Heart left ventricle (tissue), 16 donors: ENCODE data around the gene CIDEC. TPM values are rescaled to one million over a fixed set of nuclear protein-coding genes. Genes with fewer than 3 reads are reported as not detected.

Experiments
- ATAC-seq, 4 donors: fragments of 200-7000 bp; cut with Tn5 transposase; one replicate each; pipeline ENCODE4 v1.9.1; 2020 to 2022; ENCODE audit warnings: moderate library complexity in 4 of 4, mild to moderate bottlenecking in 3 of 4, moderate number of reproducible peaks in 1 of 4
- DNase-seq, 5 donors: peaks; one replicate each; pipeline ENCODE4 v3.0.0-alpha.2; 2020
- H3K27ac ChIP-seq, 12 donors: fragments of 200-600 bp; sonication (generic) in 4 of 12; one replicate each; pipeline versions ENCODE4 v1.5.0 to v1.8.0; 2016 to 2022; ENCODE audit warnings: mild to moderate bottlenecking in 2 of 12
- H3K27me3 ChIP-seq, 9 donors: fragments of 200-600 bp; sonication (generic) in 2 of 9; one replicate each; pipeline versions ENCODE4 v1.5.1 to v1.8.0; 2016 to 2022; ENCODE audit warnings: mild to moderate bottlenecking in 3 of 9
- H3K36me3 ChIP-seq, 9 donors: fragments of 200-600 bp; sonication (generic) in 2 of 9; one replicate each; pipeline versions ENCODE4 v1.5.0 to v1.8.0; 2018 to 2022; ENCODE audit warnings: mild to moderate bottlenecking in 2 of 9
- H3K4me1 ChIP-seq, 12 donors: fragments of 200-600 bp; sonication (generic) in 4 of 12; one replicate each; pipeline versions ENCODE4 v1.5.0 to v1.8.0; 2016 to 2022; ENCODE audit warnings: mild to moderate bottlenecking in 3 of 12
- H3K4me3 ChIP-seq, 12 donors: fragments of 200-600 bp; sonication (generic) in 4 of 12; one replicate each; pipeline versions ENCODE4 v1.5.0 to v1.8.0; 2017 to 2022; ENCODE audit warnings: mild to moderate bottlenecking in 9 of 12, moderate library complexity in 4 of 12
- H3K9me3 ChIP-seq, 12 donors: fragments of 200-600 bp; sonication (generic) in 4 of 12; one replicate each; pipeline versions ENCODE4 v1.5.0 to v1.8.0; 2016 to 2022; ENCODE audit warnings: mild to moderate bottlenecking in 1 of 12
- CTCF ChIP-seq, 12 donors: fragments of 200-600 bp; sonication (generic) in 4 of 12; IDR thresholded peaks; one replicate each; pipeline versions ENCODE4 v1.5.0 to v1.8.0; 2018 to 2022; ENCODE audit warnings: antibody characterized with exemption in 12 of 12, mild to moderate bottlenecking in 5 of 12
- POLR2A ChIP-seq, 2 donors: fragments of 450-650 bp; IDR thresholded peaks; one replicate each; pipeline ENCODE4 v1.6.1; 2017; ENCODE audit warnings: antibody characterized with exemption in 2 of 2, mild to moderate bottlenecking in 2 of 2, moderate library complexity in 2 of 2
- WGBS, 4 donors: extraction: QIAGEN DNeasy Blood & Tissue Kit in 2 of 4; methylation state at CpG; one replicate each; pipeline versions ENCODE4 v1.1.5 to v1.1.7; 2013 to 2018; 5-methylcytosine and 5-hydroxymethylcytosine counted together
- intact Hi-C, 10 donors: fragments of 100-400 bp; cut with DNase I; formaldehyde crosslinking; loops; one replicate each; pipeline versions ENCODE4 v1.11.1 to v1.14.2; 2022
- polyA plus RNA-seq, 2 donors: library from polyadenylated mRNA; stranded (reverse); fragments of 200-250 nt; gene quantifications; one replicate each; pipeline ENCODE4 v1.2.3, GENCODE V29; 2013
- total RNA-seq, 9 donors: library from RNA; depleted of rRNA in 2 of 9; stranded (reverse); fragments of >200 nt in 2 of 9; fragmentation: NEBNext Ultra II Directional in 3 of 9; extraction: Animal tissue kit (Norgen Biotek cat#: 25700) in 3 of 9; gene quantifications; one replicate each; pipeline versions ENCODE4 v1.1.0 to v1.2.4, GENCODE V29; 2016 to 2023
- donor health status: ischemic (EF 13 %, LVEDD 7.1; RV severe dilation, severe dysfunction).
- donor health status: healthy with polysubstance abuse.
- donor health status: DM: no; HTN: yes; CAD: no.
- donor health status: DM: no; HTN: no; CAD: no.
- donor health status: ischemic (EF 25% LVEDD 6.9; RV normal size, moderate dysfunction).
- donor health status: ischemic (EF 25% LVEDD 5.7; RV mildly dilated, moderate dysfunction).
- donor health status: healthy.
- donor health status: DM: yes; HTN: yes; CAD: no.
- donor health status: ischemic (EF 35%, LVEDD 5.7; RV mildly dilated, moderate dysfunction).
- donor health status: nonischemic (EF 11% LVEDD 7.7; RV severe dilation, severe dysfunction).
- donor health status: DM: yes; HTN: yes; CAD: no.
- donor health status: PGD.
- donor health status: ischemic (EF 29% LVEDD 5.4; RV normal size, mild dysfunction).
- donor health status: nonischemic (EF 23%, LVEDD 6.1; RV moderate dilation, normal function).

Gene CIDEC
- total and polyA plus RNA-seq, 11 donors: 0.72 to 59.0 (median 4.0) TPM; not detected in 2

GRCh38 chr3:9913601-9914000 is 33.5 kb upstream of the CIDEC start:
- Histone ChIP-seq H3K27me3 (no peaks in the 10 kb centered on the region), H3K27ac (peak overlapping the region in 1 of 12 donors; percentile 96), H3K4me3 (no peak overlapping the region), H3K36me3 (peaks cover 0 to 4% (median 0%) of the 10 kb centered on the region in 9 donors), H3K9me3 (no peaks in the 10 kb centered on the region), H3K4me1 (peaks cover 4 to 42% (median 30%) of the 10 kb centered on the region in 12 donors)
- ATAC-seq (no peak), DNase-seq (no peak)
- TF ChIP-seq CTCF (IDR thresholded peaks at IDR 0.05) (no peak), POLR2A (IDR thresholded peaks at IDR 0.05) (no peak)
- intact Hi-C loops: loop anchor here in 2 of 10 donors (5.0 to 10.0 kb wide), 3 partner anchors 61 to 119 kb away; partner anchors contain the start of genes ARPC4 (in 1 of the 2), RPUSD3 (in 1 of the 2) and TADA3 (in 1 of the 2)
- 85 to 91% (median 88%) methylated on average over 5 of the region's 5 CpGs for WGBS, 4 donors

GRCh38 chr3:9912294-9912935 is 32.4 kb upstream of the CIDEC start:
- Histone ChIP-seq H3K4me3 (no peak overlapping the region), H3K27me3 (no peaks in the 10 kb centered on the region), H3K4me1 (peaks cover under 1 to 30% (median 20%) of the 10 kb centered on the region in 12 donors), H3K36me3 (no peaks in the 10 kb centered on the region), H3K9me3 (no peaks in the 10 kb centered on the region), H3K27ac (no peak overlapping the region)
- WGBS, 4 donors: 87 to 92% (median 90%) methylated on average over 7 of the region's 7 CpGs
- no peak for DNase-seq
- TF ChIP-seq POLR2A (IDR thresholded peaks at IDR 0.05): no peak
- no peak for TF ChIP-seq CTCF (IDR thresholded peaks at IDR 0.05)
- intact Hi-C loops: loop anchor here in 2 of 10 donors (5.0 to 10.0 kb wide), 3 partner anchors 60 to 118 kb away; partner anchors contain the start of genes ARPC4 (in 1 of the 2), RPUSD3 (in 1 of the 2) and TADA3 (in 1 of the 2)
- ATAC-seq: no peak

- DNase-seq: no peak
- H3K36me3 ChIP-seq: no peaks in the 10 kb centered on the region
- no peak overlapping the region for H3K4me3 ChIP-seq
- H3K4me1 ChIP-seq: peaks cover 0 to 25% (median 16%) of the 10 kb centered on the region in 12 donors
- no peaks in the 10 kb centered on the region for H3K27me3 ChIP-seq
- H3K27ac ChIP-seq: no peak overlapping the region
- intact Hi-C loops: loop anchor here in 2 of 10 donors (5.0 to 10.0 kb wide), 3 partner anchors 60 to 117 kb away; partner anchors contain the start of genes ARPC4 (in 1 of the 2), RPUSD3 (in 1 of the 2) and TADA3 (in 1 of the 2)
- no peak for TF ChIP-seq CTCF (IDR thresholded peaks at IDR 0.05)
- no peak for TF ChIP-seq POLR2A (IDR thresholded peaks at IDR 0.05)
- WGBS, 4 donors: 76 to 87% (median 80%) methylated on average over 8 of the region's 8 CpGs
- ATAC-seq: no peak
- no peaks in the 10 kb centered on the region for H3K9me3 ChIP-seq
These were observed 31.8 kb upstream of the CIDEC start for GRCh38 chr3:9911863-9912262.

- no peak for ATAC-seq
These were observed 29.4 kb upstream of the CIDEC start for GRCh38 chr3:9909221-9910013.

More at GRCh38 chr3:9909221-9910013, 29.4 kb upstream of the CIDEC start:
- intact Hi-C loops: loop anchor here in 2 of 10 donors (5.0 to 10.0 kb wide), 3 partner anchors 57 to 115 kb away; partner anchors contain the start of genes ARPC4 (in 1 of the 2), RPUSD3 (in 1 of the 2) and TADA3 (in 1 of the 2)
- 90 to 94% (median 91%) methylated on average over 7 of the region's 7 CpGs for WGBS, 4 donors
- no peak overlapping the region for H3K4me3 ChIP-seq
- H3K27me3 ChIP-seq: no peaks in the 10 kb centered on the region
- peaks cover 0 to 5% (median under 1%) of the 10 kb centered on the region in 12 donors for H3K4me1 ChIP-seq
- H3K36me3 ChIP-seq: no peaks in the 10 kb centered on the region
- no peak for DNase-seq
- H3K9me3 ChIP-seq: no peaks in the 10 kb centered on the region
- TF ChIP-seq CTCF (IDR thresholded peaks at IDR 0.05) (no peak), POLR2A (IDR thresholded peaks at IDR 0.05) (no peak)
- no peak overlapping the region for H3K27ac ChIP-seq
